HCT116 (cell line): Measurements from ENCODE around the gene GSN.

Experiments
- ATF3 ChIP-seq: IDR thresholded peaks from 2 replicates; pipeline ENCODE4 v1.6.1; 2012
- EZH2 ChIP-seq: fragments of 200-600 bp; sonication (generic); IDR thresholded peaks from 2 replicates; pipeline ENCODE4 v1.6.1; 2017; ENCODE audit warnings: antibody characterized with exemption, mixed run types
- JUND ChIP-seq: IDR thresholded peaks from 2 replicates; pipeline ENCODE4 v1.6.1; 2012
- POLR2A ChIP-seq: IDR thresholded peaks from 2 replicates; pipeline ENCODE4 v1.7.0; 2011; ENCODE audit warnings: borderline replicate concordance; ENCODE audit not compliant: insufficient read depth, insufficient read length; ENCODE audit errors: extremely low read depth
- POLR2AphosphoS5 ChIP-seq: IDR thresholded peaks from 2 replicates; pipeline ENCODE4 v1.6.1; 2011; ENCODE audit warnings: mild to moderate bottlenecking, low read depth, low read length, moderate library complexity
- RAD21 ChIP-seq: IDR thresholded peaks from 2 replicates; pipeline ENCODE4 v1.6.1; 2012; ENCODE audit warnings: low read depth, mild to moderate bottlenecking
- TCF7L2 ChIP-seq: IDR thresholded peaks from 2 replicates; pipeline ENCODE4 v1.7.0; 2011; ENCODE audit warnings: borderline replicate concordance, inconsistent platforms; ENCODE audit not compliant: insufficient read depth, insufficient read length; ENCODE audit errors: extremely low read depth
- TF ChIP-seq, protein P1 (sequence below), 3 experiments: fragments of 200-600 bp in 1 of 3; sonication (generic) in 1 of 3; IDR thresholded peaks in 2 of 3; conservative IDR thresholded peaks in 1 of 3; 2 replicates each; pipeline ENCODE4 v1.5.1; 2012 to 2017; ENCODE audit warnings: low read depth in 2 of 3, low read length in 2 of 3, antibody characterized with exemption in 1 of 3, borderline replicate concordance in 1 of 3, control low read depth in 1 of 3, mild to moderate bottlenecking in 1 of 3, mixed read lengths in 1 of 3, mixed run types in 1 of 3, moderate library complexity in 1 of 3; ENCODE audit not compliant: insufficient read depth in 1 of 3
- TF ChIP-seq, protein P2 (sequence below): IDR thresholded peaks from 2 replicates; pipeline ENCODE4 v1.6.1; 2012

GRCh38 chr9:121354141-121354540 lies 86.2 kb downstream of the GSN start:
- TF ChIP-seq EZH2 (no peak), JUND (no peak), POLR2A (no peak), RAD21 (no peak), ATF3 (no peak), POLR2AphosphoS5 (no peak), TCF7L2 (no peak)
- TF ChIP-seq, protein P1, sequence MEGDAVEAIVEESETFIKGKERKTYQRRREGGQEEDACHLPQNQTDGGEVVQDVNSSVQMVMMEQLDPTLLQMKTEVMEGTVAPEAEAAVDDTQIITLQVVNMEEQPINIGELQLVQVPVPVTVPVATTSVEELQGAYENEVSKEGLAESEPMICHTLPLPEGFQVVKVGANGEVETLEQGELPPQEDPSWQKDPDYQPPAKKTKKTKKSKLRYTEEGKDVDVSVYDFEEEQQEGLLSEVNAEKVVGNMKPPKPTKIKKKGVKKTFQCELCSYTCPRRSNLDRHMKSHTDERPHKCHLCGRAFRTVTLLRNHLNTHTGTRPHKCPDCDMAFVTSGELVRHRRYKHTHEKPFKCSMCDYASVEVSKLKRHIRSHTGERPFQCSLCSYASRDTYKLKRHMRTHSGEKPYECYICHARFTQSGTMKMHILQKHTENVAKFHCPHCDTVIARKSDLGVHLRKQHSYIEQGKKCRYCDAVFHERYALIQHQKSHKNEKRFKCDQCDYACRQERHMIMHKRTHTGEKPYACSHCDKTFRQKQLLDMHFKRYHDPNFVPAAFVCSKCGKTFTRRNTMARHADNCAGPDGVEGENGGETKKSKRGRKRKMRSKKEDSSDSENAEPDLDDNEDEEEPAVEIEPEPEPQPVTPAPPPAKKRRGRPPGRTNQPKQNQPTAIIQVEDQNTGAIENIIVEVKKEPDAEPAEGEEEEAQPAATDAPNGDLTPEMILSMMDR (IDR thresholded peaks at IDR 0.05 in 2 of 3, conservative IDR thresholded peaks at IDR 0.05 in 1 of 3; ENCODE audit: borderline replicate concordance in 1 of 3, insufficient read depth in 1 of 3, low read depth in 2 of 3, low read length in 2 of 3) = no peak
- TF ChIP-seq, protein P2, sequence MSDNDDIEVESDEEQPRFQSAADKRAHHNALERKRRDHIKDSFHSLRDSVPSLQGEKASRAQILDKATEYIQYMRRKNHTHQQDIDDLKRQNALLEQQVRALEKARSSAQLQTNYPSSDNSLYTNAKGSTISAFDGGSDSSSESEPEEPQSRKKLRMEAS = no peak
